GM23338 (cell line): ENCODE data around the gene ALDH3A2.

ENCODE experiments used
- CTCF ChIP-seq, 2 experiments: fragments of 200-600 bp in 1 of 2; sonication (generic) in 1 of 2; conservative IDR thresholded peaks; 2 replicates each; pipeline versions ENCODE4 v1.5.1 to v1.6.1; 2016 to 2017; ENCODE audit warnings: antibody characterized with exemption in 2 of 2, low read depth in 2 of 2, mild to moderate bottlenecking in 2 of 2, moderate library complexity in 1 of 2
- ETS1 ChIP-seq: IDR thresholded peaks from 2 replicates; pipeline ENCODE4 v1.6.1; 2016; ENCODE audit warnings: antibody characterized with exemption
- EZH2 ChIP-seq: fragments of 200-600 bp; sonication (generic); IDR thresholded peaks from one replicate; pipeline ENCODE4 v1.8.0; 2017; ENCODE audit warnings: antibody characterized with exemption, mild to moderate bottlenecking, low read depth; ENCODE audit not compliant: unreplicated experiment
- EZH2phosphoT487 ChIP-seq: fragments of 200-600 bp; sonication (generic); IDR thresholded peaks from one replicate; pipeline ENCODE4 v1.8.1; 2018; ENCODE audit warnings: antibody characterized with exemption; ENCODE audit not compliant: unreplicated experiment
- JUNB ChIP-seq: IDR thresholded peaks from one replicate; pipeline ENCODE4 v1.6.1; 2016; ENCODE audit warnings: antibody characterized with exemption; ENCODE audit not compliant: unreplicated experiment
- NANOG ChIP-seq: IDR thresholded peaks from 2 replicates; pipeline ENCODE4 v1.6.1; 2016; ENCODE audit warnings: antibody characterized with exemption, borderline replicate concordance
- POLR2AphosphoS5 ChIP-seq: IDR thresholded peaks from 2 replicates; pipeline ENCODE4 v1.6.1; 2016; ENCODE audit warnings: antibody characterized with exemption, low read depth
- REST ChIP-seq: IDR thresholded peaks from one replicate; pipeline ENCODE4 v1.6.1; 2018; ENCODE audit warnings: antibody characterized with exemption; ENCODE audit not compliant: unreplicated experiment
- STAT1 ChIP-seq: IDR thresholded peaks from one replicate; pipeline ENCODE4 v1.6.1; 2016; ENCODE audit warnings: antibody characterized with exemption; ENCODE audit not compliant: unreplicated experiment

- no peak for TF ChIP-seq CTCF (conservative IDR thresholded peaks at IDR 0.05; ENCODE audit: low read depth in 2 of 2)
- no peak for TF ChIP-seq POLR2AphosphoS5
- no peak for TF ChIP-seq EZH2
- no peak for TF ChIP-seq REST
- TF ChIP-seq EZH2phosphoT487 = no peak
- TF ChIP-seq ETS1 = no peak
- TF ChIP-seq NANOG = no peak
- TF ChIP-seq JUNB = no peak
- no peak for TF ChIP-seq STAT1
Observed at GRCh38 chr17:19652595-19652994, 4.0 kb downstream of the ALDH3A2 start.
